Measurements from ENCODE around the gene TPPP.

TPPP gene

DNA sequence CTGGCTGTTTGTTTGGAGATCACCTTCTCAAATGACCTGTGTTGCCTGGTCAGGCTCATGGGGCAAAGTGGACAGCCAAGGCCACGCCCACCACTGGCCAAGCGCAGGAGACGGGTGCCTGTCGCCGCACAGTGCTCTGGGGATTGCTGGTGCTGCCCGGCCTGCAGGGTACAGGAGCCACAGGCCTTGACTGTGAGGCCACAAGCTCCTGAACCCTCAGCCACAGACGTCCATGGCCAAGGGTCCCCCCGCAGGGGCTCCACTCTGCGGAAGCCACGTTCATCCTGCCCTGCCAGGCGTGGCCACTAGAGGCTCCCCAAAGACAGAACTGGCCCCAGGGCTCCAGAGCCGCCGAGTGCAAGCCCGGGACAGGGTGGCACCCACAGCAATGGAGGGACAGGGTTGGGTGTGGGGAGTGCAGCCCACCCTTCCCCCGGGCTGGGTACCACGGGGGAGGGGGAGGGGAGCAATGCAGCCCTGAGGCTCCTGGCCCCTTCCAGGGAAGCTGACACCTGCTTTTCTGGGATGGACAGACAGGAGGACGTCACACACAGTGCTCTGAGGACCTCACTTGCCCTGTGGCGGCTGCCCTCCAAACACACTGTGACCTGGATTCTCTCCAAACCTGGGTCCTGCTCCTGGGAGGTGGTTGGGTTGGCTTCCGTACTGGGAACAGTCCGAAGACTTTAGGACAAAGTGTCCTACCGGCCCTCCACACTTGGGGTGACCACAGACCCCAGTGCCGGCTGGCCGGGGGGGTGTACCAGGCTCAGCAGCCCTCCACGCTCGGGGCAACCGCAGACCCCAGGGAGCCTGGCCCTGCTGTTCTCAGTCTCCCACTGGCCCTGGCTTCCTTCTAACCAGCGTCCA lies 21.5 kb downstream of the TPPP start:
- TF ChIP-seq POLR2A (IDR thresholded peaks at IDR 0.05; ENCODE audit: low read depth, low read length) = no peak
- DNase-seq (ENCODE audit: insufficient read length, low spot score) (peak; percentile 79), FAIRE-seq (no peak)

- TF ChIP-seq POLR2A (IDR thresholded peaks at IDR 0.05; ENCODE audit: low read depth, low read length) = no peak
- DNase-seq (ENCODE audit: insufficient read length, low spot score) (no peak), FAIRE-seq (no peak)
Measured at GRCh38 chr5:670396-671270, 22.5 kb downstream of the TPPP start.

GRCh38 chr5:669842-670395 lies 23.2 kb downstream of the TPPP start:
- no peak for FAIRE-seq
- TF ChIP-seq POLR2A (IDR thresholded peaks at IDR 0.05; ENCODE audit: low read depth, low read length) = no peak
- DNase-seq (ENCODE audit: insufficient read length, low spot score) = no peak

DNA sequence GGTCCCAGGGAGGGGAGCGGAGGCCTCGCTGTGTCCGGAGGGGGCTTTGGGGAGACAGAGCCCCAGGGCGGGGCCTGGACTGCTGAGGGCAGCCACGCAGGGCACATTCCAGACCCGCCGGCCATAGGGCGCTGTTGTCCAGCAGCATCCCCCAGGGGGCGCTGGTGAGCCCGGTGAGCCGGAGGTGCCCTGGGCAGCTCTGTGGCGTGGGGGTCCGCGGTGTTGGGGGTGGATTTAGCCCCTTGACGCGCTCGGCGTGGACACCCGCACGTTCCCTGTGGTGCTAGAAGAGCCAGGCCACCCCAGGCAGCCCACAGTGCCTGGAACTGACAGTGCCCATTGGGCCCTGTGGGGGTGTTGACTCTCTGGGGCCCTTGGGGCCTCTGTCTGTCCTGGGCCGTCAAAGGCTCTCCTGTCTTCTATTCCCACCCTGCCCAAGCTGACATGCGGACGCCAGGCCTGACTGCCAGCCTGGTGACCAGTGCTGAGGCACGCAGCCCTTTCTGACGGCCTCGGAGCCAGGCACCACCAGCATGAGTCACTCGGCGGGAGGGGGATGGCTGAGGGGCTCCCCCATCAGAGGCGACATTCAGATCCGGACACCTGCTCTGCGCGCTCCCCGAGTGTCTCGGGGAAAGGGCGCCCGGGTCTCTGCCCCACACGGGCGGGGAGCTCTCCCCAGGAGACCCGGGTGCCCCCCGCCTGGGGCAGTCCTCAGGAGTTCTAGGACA lies 23.9 kb downstream of the TPPP start:
- DNase-seq (ENCODE audit: insufficient read length, low spot score) (no peak), FAIRE-seq (no peak)
- TF ChIP-seq POLR2A (IDR thresholded peaks at IDR 0.05; ENCODE audit: low read depth, low read length) = no peak

DNA sequence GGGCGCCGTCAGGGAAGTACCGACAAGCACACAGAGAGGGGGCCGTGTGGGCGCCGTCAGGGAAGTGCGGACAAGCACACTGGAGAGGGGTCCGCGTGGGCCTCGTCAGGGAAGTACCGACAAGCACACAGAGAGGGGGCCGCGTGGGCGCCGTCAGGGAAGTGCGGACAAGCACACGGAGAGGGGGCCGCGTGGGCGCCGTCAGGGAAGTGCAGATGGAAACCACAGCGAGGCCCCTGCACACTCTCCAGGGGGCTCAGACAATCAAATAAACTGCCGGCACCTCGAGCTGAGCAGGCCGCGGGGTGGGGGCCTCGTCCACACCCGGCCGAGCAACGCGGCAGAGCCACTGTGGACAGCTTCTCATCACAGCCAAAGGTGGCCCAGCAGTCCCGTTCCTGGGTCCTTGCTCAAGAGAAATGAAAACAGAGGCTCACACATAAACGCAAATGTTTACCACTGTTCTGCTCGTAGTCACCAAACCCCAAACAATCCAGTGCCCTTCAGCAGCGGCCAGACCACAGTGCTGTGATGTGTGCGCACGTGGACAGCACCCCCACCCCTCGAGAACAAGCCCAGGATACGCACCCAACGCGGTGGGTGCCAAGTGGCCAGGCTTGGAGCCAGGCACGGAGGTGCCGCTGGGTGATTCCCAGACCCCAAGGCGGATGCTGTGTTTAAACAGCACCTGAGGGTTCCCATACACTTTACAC lies 24.7 kb downstream of the TPPP start:
- no peak for DNase-seq (ENCODE audit: insufficient read length, low spot score)
- no peak for FAIRE-seq

DNA sequence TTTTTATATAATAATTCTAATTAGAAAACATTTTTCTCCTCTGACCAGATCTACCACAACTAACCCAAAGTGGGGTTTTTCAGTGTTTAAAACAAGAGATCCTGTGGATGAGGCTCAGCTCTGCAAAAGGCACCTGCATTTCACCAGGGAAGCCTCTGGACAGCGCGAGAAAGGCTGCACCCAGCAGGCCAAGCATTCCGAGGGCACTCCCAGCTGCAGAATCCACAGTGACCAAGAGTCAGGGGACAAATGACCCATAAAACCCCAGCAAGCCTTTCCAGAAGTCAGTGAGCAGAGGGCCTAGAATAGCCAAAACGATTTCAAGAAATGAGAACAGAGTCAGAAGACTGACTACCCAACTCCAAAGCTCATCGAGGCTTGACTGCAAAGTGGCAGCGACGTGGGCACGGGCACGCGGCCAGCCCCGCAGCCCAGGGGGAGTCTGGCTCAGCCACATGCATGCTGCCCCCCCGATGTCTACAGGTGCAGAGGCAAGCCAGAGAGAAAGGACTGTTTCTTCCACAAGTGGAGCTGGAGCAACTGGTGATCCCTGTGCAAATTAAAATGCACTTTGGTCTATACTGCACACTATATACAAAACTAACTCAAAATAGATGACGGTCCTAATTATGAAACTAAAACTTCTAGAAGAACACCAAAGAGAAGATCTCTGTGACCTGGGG lies 26.2 kb downstream of the TPPP start:
- no peak for FAIRE-seq
- no peak for TF ChIP-seq POLR2A (IDR thresholded peaks at IDR 0.05; ENCODE audit: low read depth, low read length)

More for the DNA sequence above, 24.7 kb downstream of the TPPP start:
- no peak for TF ChIP-seq POLR2A (IDR thresholded peaks at IDR 0.05; ENCODE audit: low read depth, low read length)

GRCh38 chr5:665956-666711 lies 27.0 kb downstream of the TPPP start:
- FAIRE-seq (no peak), DNase-seq (ENCODE audit: insufficient read length, low spot score) (no peak)
- no peak for TF ChIP-seq POLR2A (IDR thresholded peaks at IDR 0.05; ENCODE audit: low read depth, low read length)

More for the DNA sequence above, 26.2 kb downstream of the TPPP start:
- no peak for DNase-seq (ENCODE audit: insufficient read length, low spot score)

DNA sequence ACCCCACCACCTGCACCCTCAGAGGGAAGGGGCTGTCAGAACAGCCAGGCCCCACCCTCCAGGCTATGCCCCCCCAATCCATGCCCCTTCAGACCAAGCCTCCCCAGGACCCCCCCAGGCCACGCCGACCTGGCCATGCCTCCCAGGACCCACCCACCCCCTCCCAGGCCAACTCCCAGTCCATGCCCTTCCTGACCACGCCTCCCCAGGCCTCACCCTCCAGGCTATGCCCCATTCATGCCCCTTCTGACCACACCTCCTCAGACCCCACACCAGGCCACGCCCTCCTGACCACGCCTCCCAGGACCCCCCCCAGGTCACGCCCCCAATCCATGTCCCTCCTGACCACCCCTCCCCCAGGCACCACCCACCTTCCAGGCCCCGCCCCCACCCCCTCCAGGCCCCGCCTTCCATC lies 27.6 kb downstream of the TPPP start:
- FAIRE-seq = no peak
- DNase-seq (ENCODE audit: insufficient read length, low spot score) = no peak
- no peak for TF ChIP-seq POLR2A (IDR thresholded peaks at IDR 0.05; ENCODE audit: low read depth, low read length)

DNA sequence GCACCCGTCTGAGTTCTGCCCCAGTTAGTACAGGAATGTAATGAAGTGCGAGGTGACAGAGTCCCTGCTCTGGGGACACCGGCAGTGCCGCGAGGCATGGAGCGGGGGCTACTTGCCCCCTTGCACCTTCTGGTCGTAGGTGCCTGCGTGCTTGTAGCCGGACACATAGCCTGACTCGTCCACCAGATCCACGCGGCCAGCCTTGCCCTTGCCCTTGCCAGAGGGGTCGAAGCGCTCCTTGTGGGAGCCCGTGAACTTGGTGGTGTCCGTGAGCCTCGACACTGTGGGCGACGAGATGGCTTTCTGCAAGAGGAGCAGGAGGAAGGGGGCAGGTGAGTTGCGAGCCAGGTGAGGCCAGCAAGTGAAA lies 28.2 kb downstream of the TPPP start:
- DNase-seq (ENCODE audit: insufficient read length, low spot score) = no peak
- FAIRE-seq = no peak
- TF ChIP-seq POLR2A (IDR thresholded peaks at IDR 0.05; ENCODE audit: low read depth, low read length) = no peak

DNA sequence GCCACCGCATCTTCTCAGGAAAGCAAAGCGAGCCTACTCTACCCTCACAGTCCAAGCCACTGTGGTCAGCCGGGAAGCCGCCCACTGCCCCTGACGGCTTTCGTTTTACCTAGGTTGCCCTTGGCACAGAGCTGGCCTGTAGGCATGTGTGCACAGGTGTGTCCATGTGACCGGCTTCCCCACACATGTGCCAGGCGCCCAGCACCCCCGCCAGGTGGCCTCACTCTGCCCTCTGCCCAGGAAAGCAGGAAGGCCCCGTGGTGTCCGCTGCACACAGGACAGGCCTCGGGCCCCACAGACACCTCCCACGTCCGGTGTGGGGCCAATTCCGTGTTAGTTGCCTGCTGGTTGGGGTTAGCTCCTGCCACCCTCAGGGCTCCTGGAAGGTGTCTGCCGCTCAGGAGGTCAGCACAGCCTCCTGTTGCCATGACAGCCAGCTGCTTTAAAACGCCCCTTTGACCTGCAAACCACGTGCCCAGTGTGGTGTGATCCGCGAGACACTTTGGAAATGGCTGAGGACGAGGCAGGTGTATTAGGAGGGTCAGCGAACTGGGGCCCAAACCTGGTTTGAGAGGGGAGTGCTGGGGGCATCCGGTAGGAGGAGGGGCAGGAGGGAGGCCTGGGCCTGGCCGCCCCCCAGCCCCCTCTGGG lies 28.7 kb downstream of the TPPP start:
- FAIRE-seq = no peak

More for the DNA sequence above, 28.7 kb downstream of the TPPP start:
- DNase-seq (ENCODE audit: insufficient read length, low spot score) = no peak
- no peak for TF ChIP-seq POLR2A (IDR thresholded peaks at IDR 0.05; ENCODE audit: low read depth, low read length)
